GM12878 (cell line): Measurements from ENCODE around the gene RAPGEF4. TPM values are rescaled to one million over a fixed set of nuclear protein-coding genes. Genes with fewer than 3 reads are reported as not detected.

Source experiments
- MTA2 ChIP-seq: fragments of 450-650 bp; IDR thresholded peaks from 2 replicates; pipeline ENCODE4 v1.6.1; 2016; ENCODE audit warnings: low read depth, mild to moderate bottlenecking, moderate library complexity
- TAF1 ChIP-seq: IDR thresholded peaks from 2 replicates; pipeline ENCODE4 v1.6.1; 2011; ENCODE audit warnings: mild to moderate bottlenecking, low read depth, low read length, borderline replicate concordance
- ZNF687 ChIP-seq: fragments of 450-650 bp; IDR thresholded peaks from 2 replicates; pipeline ENCODE4 v1.6.1; 2017; ENCODE audit warnings: mild to moderate bottlenecking, moderate library complexity
- polyA plus RNA-seq, 11 experiments: library from polyadenylated mRNA; depleted of rRNA in 4 of 11; unstranded in 6 of 11; stranded (reverse) in 5 of 11; fragments of >200 nt; fragmentation: Nextera tagmentation in 4 of 11; fragmentation: Illumina TruSeq in 1 of 11; extraction: Ambion mirVana in 4 of 11; extraction: Trizol in 1 of 11; gene quantifications; 1 replicate in 1 of 11; 2 replicates in 10 of 11; pipeline versions ENCODE4 v1.2.1 to v1.2.3, GENCODE V29; 2011 to 2016; ENCODE audit warnings: inconsistent platforms in 2 of 11, missing spikeins in 2 of 11, low read depth in 1 of 11
- total RNA-seq, 4 experiments: library from RNA; depleted of rRNA in 3 of 4; stranded (reverse); fragments of >200 nt in 3 of 4; fragmentation: Illumina TruSeq in 1 of 4; extraction: Trizol in 1 of 4; gene quantifications; 2 replicates each; pipeline versions ENCODE4 v1.2.1 to v1.2.3, GENCODE V29; 2013 to 2021
- TF ChIP-seq, protein P1 (sequence below): IDR thresholded peaks from 2 replicates; pipeline ENCODE4 v1.6.1; 2012; ENCODE audit warnings: low read depth, low read length, improper control_type of control experiment
- TF ChIP-seq, protein P2 (sequence below): fragments of 450-650 bp; formaldehyde crosslinking; IDR thresholded peaks from 2 replicates; pipeline ENCODE4 v1.5.0; 2022; ENCODE audit warnings: mild to moderate bottlenecking, missing genetic modification characterization

The RAPGEF4 gene
- total and polyA plus RNA-seq, 10 of the 15 experiments (the other 5 are each of a cell fraction or from before 2014, with no cell fraction given), result 0.18 TPM; not detected in 8

DNA sequence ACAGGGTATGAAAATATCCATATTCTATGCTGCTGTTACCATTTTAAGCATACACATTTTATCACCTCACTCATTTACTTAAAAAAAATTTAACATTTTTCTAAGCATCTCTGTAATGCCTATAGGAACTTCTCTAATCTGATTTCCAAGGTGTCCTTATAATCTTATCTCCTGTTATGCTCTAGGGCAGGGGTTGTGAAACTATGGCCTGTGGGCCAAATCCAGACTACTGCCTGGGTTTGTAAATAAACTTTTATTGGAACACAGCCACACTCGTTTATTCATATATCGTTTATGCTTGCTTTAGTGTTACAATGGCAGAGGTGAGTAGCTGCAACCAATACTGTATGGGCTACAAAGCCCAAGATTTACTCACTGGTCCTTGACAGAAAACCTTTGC is 151.6 kb downstream of the RAPGEF4 start (continued):
- TF ChIP-seq, protein P1, sequence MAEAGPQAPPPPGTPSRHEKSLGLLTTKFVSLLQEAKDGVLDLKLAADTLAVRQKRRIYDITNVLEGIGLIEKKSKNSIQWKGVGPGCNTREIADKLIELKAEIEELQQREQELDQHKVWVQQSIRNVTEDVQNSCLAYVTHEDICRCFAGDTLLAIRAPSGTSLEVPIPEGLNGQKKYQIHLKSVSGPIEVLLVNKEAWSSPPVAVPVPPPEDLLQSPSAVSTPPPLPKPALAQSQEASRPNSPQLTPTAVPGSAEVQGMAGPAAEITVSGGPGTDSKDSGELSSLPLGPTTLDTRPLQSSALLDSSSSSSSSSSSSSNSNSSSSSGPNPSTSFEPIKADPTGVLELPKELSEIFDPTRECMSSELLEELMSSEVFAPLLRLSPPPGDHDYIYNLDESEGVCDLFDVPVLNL, result no peak
- TF ChIP-seq TAF1 (no peak), MTA2 (no peak), ZNF687 (no peak)
- TF ChIP-seq, protein P2, sequence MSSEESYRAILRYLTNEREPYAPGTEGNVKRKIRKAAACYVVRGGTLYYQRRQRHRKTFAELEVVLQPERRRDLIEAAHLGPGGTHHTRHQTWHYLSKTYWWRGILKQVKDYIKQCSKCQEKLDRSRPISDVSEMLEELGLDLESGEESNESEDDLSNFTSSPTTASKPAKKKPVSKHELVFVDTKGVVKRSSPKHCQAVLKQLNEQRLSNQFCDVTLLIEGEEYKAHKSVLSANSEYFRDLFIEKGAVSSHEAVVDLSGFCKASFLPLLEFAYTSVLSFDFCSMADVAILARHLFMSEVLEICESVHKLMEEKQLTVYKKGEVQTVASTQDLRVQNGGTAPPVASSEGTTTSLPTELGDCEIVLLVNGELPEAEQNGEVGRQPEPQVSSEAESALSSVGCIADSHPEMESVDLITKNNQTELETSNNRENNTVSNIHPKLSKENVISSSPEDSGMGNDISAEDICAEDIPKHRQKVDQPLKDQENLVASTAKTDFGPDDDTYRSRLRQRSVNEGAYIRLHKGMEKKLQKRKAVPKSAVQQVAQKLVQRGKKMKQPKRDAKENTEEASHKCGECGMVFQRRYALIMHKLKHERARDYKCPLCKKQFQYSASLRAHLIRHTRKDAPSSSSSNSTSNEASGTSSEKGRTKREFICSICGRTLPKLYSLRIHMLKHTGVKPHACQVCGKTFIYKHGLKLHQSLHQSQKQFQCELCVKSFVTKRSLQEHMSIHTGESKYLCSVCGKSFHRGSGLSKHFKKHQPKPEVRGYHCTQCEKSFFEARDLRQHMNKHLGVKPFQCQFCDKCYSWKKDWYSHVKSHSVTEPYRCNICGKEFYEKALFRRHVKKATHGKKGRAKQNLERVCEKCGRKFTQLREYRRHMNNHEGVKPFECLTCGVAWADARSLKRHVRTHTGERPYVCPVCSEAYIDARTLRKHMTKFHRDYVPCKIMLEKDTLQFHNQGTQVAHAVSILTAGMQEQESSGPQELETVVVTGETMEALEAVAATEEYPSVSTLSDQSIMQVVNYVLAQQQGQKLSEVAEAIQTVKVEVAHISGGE (CRISPR knock-in tag), result no peak
